Mesendoderm (in vitro differentiated cells): ENCODE data around the gene NRBF2.
"Not testable (repeated sequence)": the region's sequence is repeated elsewhere in the genome, so short reads cannot be mapped to it uniquely, and the experiment has no call there.

ENCODE experiments used
- DNase-seq: peaks from one replicate; pipeline ENCODE4 v3.0.0; 2013
- H2AK5ac ChIP-seq: 2 replicates; pipeline ENCODE4 v1.6.1; 2013; ENCODE audit warnings: low read length, inconsistent platforms
- H2BK120ac ChIP-seq: 2 replicates; pipeline ENCODE4 v1.6.1; 2013; ENCODE audit warnings: low read depth, mild to moderate bottlenecking, low read length, moderate library complexity, mixed read lengths
- H2BK15ac ChIP-seq: replicated peaks from 2 replicates; pipeline ENCODE4 v1.6.1; 2013; ENCODE audit warnings: low read depth, mild to moderate bottlenecking, moderate library complexity
- H2BK5ac ChIP-seq: 2 replicates; pipeline ENCODE4 v1.6.1; 2013; ENCODE audit warnings: low read length, inconsistent platforms
- H3K18ac ChIP-seq: 2 replicates; pipeline ENCODE4 v1.6.1; 2013; ENCODE audit warnings: mild to moderate bottlenecking, low read length, mixed read lengths
- H3K23ac ChIP-seq: one replicate; pipeline ENCODE4 v1.6.1; 2013; ENCODE audit warnings: low read length
- H3K27ac ChIP-seq: 2 replicates; pipeline ENCODE4 v1.5.1; 2013; ENCODE audit warnings: low read depth, mild to moderate bottlenecking, inconsistent platforms, low read length, moderate library complexity
- H3K27me3 ChIP-seq: 2 replicates; pipeline ENCODE4 v1.6.1; 2013; ENCODE audit warnings: low read length, control low read depth, mild to moderate bottlenecking, inconsistent platforms; ENCODE audit not compliant: insufficient read depth, poor library complexity
- H3K36me3 ChIP-seq: 2 replicates; pipeline ENCODE4 v1.6.1; 2013; ENCODE audit warnings: low read length, inconsistent platforms; ENCODE audit not compliant: control insufficient read depth, insufficient read depth
- H3K4ac ChIP-seq: one replicate; pipeline ENCODE4 v1.6.1; 2013; ENCODE audit warnings: low read depth, mild to moderate bottlenecking, low read length, moderate library complexity
- H3K4me1 ChIP-seq: 2 replicates; pipeline ENCODE4 v1.6.1; 2013; ENCODE audit warnings: low read depth, low read length, inconsistent platforms; ENCODE audit not compliant: control insufficient read depth
- H3K4me2 ChIP-seq: 2 replicates; pipeline ENCODE4 v1.6.1; 2013; ENCODE audit warnings: low read length
- H3K4me3 ChIP-seq: 2 replicates; pipeline ENCODE4 v1.5.1; 2013; ENCODE audit warnings: mild to moderate bottlenecking, low read length
- H3K56ac ChIP-seq: one replicate; pipeline ENCODE4 v1.6.1; 2013; ENCODE audit warnings: low read length
- H3K79me1 ChIP-seq: 2 replicates; pipeline ENCODE4 v1.6.1; 2013; ENCODE audit warnings: low read length, inconsistent platforms
- H3K79me2 ChIP-seq: 2 replicates; pipeline ENCODE4 v1.6.1; 2013; ENCODE audit warnings: mild to moderate bottlenecking, low read length; ENCODE audit not compliant: control insufficient read depth, insufficient read depth
- H3K9ac ChIP-seq: 2 replicates; pipeline ENCODE4 v1.6.1; 2013; ENCODE audit warnings: low read length, inconsistent platforms
- H4K5ac ChIP-seq: one replicate; pipeline ENCODE4 v1.6.1; 2013; ENCODE audit warnings: low read length
- H4K8ac ChIP-seq: one replicate; pipeline ENCODE4 v1.6.1; 2013; ENCODE audit warnings: low read depth, mild to moderate bottlenecking, control low read depth, low read length, moderate library complexity
- WGBS: extraction: QIAGEN DNeasy Blood & Tissue Kit; methylation state at CpG from one replicate; pipeline ENCODE4 v1.1.7; 2013; ENCODE audit warnings: low lambda C conversion rate, missing lambda C conversion rate; ENCODE audit not compliant: insufficient coverage; ENCODE audit errors: extremely low coverage; 5-methylcytosine and 5-hydroxymethylcytosine counted together

NRBF2 gene

DNA sequence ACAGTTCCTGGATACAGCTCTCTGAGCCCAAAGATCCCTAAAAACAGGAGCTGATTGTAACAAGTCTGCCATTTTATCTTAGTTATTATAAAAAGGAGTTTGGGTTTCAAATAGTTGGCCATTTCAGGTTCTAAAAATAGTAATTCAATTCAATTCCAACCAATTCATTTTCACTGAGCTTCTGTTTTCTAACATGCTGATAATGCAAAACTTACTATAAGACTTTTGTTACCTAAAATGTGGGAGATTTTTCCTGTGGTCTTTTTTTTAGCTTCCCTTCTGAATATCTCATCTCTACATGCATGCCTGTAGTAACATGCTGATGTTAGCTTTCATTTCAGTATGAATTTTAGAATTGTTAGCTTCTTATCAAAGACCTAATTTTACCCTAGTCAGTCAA is 13.4 kb downstream of the NRBF2 start:
- Histone ChIP-seq H3K18ac (no peak overlapping the region), H4K5ac (no peak overlapping the region), H3K9ac (no peak overlapping the region), H3K27me3 (no peaks in the 10 kb centered on the region), H4K8ac (no peak overlapping the region), H2BK15ac (no peak overlapping the region), H3K56ac (no peak overlapping the region), H3K36me3 (no peaks in the 10 kb centered on the region), H2BK5ac (no peak overlapping the region), H3K79me1 (peaks cover 1% of the 10 kb centered on the region), H3K4ac (no peak overlapping the region), H3K27ac (no peak overlapping the region), H3K4me3 (no peak overlapping the region), H2AK5ac (no peak overlapping the region), H3K4me1 (no peaks in the 10 kb centered on the region), H2BK120ac (no peak overlapping the region), H3K23ac (no peak overlapping the region), H3K79me2 (peaks cover 11% of the 10 kb centered on the region), H3K4me2 (no peak overlapping the region)
- DNase-seq, result no peak

GRCh38 chr10:63150745-63151144 is 17.6 kb downstream of the NRBF2 start:
- DNase-seq, result no peak
- H3K36me3 ChIP-seq, result peaks cover 1% of the 10 kb centered on the region

GRCh38 chr10:63153868-63154545 is 20.9 kb downstream of the NRBF2 start:
- not testable (repeated sequence) for DNase-seq, H3K9ac ChIP-seq, H3K56ac ChIP-seq, H3K4me3 ChIP-seq, H3K4me2 ChIP-seq, H2AK5ac ChIP-seq, H2BK120ac ChIP-seq, H3K79me2 ChIP-seq, H3K27me3 ChIP-seq, H3K4ac ChIP-seq, H2BK5ac ChIP-seq, H4K5ac ChIP-seq, H3K4me1 ChIP-seq, H3K23ac ChIP-seq, H3K36me3 ChIP-seq, H3K27ac ChIP-seq, H4K8ac ChIP-seq, H3K18ac ChIP-seq, H2BK15ac ChIP-seq, H3K79me1 ChIP-seq
- WGBS, result no CpG with 5 or more reads among the region's 9 CpGs

More at GRCh38 chr10:63150745-63151144, 17.6 kb downstream of the NRBF2 start:
- H3K23ac ChIP-seq, result no peak overlapping the region
- H2BK120ac ChIP-seq, result no peak overlapping the region
- H3K4me2 ChIP-seq, result no peak overlapping the region
- no peak overlapping the region for H3K27ac ChIP-seq
- no peak overlapping the region for H3K56ac ChIP-seq
- no CpG with 5 or more reads among the region's 4 CpGs for WGBS
- no peak overlapping the region for H2BK15ac ChIP-seq
- H3K4me1 ChIP-seq, result no peaks in the 10 kb centered on the region
- no peak overlapping the region for H3K4me3 ChIP-seq
- no peak overlapping the region for H4K5ac ChIP-seq
- no peak overlapping the region for H3K4ac ChIP-seq
- H3K79me1 ChIP-seq, result peaks cover 1% of the 10 kb centered on the region
- H3K9ac ChIP-seq, result no peak overlapping the region
- H3K27me3 ChIP-seq, result no peaks in the 10 kb centered on the region
- H2AK5ac ChIP-seq, result no peak overlapping the region
- H2BK5ac ChIP-seq, result no peak overlapping the region
- H3K79me2 ChIP-seq, result no peaks in the 10 kb centered on the region
- no peak overlapping the region for H4K8ac ChIP-seq
- H3K18ac ChIP-seq, result no peak overlapping the region

GRCh38 chr10:63154546-63155387 is 21.6 kb downstream of the NRBF2 start:
- no CpG with 5 or more reads among the region's 6 CpGs for WGBS

DNA sequence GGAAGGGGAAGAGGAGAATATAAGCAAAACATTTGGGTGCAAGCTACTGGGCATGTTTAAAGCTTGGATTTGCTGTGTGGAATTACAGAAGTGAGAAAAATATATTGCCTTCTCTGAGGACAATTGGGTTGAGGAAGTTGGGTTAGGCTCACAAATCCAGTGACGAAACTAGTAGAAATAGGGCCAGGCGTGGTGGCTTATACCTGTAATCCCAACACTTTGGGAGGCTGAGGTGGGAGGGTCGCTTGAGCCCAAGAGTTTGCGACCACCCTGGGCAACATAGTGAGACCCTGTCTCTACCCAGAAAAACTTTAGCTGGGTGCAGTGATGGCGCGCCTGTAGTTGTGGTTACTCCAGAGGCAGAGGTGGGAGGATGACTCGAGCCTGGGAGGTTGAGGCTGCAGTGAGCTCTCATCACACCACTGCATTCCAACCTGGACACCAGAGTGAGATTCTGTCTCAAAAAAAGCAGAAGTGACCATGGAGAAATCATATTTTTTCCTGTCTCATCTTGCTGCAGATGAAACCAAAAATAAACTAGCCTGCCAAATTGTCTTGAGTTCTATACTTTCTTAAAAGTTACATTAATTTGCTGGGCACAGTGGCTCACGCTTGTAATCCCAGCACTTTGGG is 22.4 kb downstream of the NRBF2 start:
- Histone ChIP-seq H4K5ac (no peak overlapping the region), H2BK15ac (no peak overlapping the region), H2AK5ac (no peak overlapping the region), H2BK120ac (no peak overlapping the region), H3K56ac (no peak overlapping the region), H3K36me3 (peaks cover 1% of the 10 kb centered on the region), H3K4ac (no peak overlapping the region), H3K18ac (no peak overlapping the region), H3K9ac (no peak overlapping the region), H3K79me2 (no peaks in the 10 kb centered on the region), H3K4me1 (no peaks in the 10 kb centered on the region), H3K4me2 (no peak overlapping the region), H3K23ac (no peak overlapping the region), H2BK5ac (no peak overlapping the region), H3K27me3 (no peaks in the 10 kb centered on the region), H4K8ac (no peak overlapping the region), H3K79me1 (no peaks in the 10 kb centered on the region), H3K27ac (no peak overlapping the region), H3K4me3 (no peak overlapping the region)
- DNase-seq, result no peak
- no CpG with 5 or more reads among the region's 8 CpGs for WGBS

More at GRCh38 chr10:63154546-63155387, 21.6 kb downstream of the NRBF2 start:
- no peak overlapping the region for H3K23ac ChIP-seq
- H3K18ac ChIP-seq, result no peak overlapping the region
- H3K79me1 ChIP-seq, result peaks cover 1% of the 10 kb centered on the region
- H3K4me1 ChIP-seq, result no peaks in the 10 kb centered on the region
- H2BK15ac ChIP-seq, result no peak overlapping the region
- H3K4me3 ChIP-seq, result no peak overlapping the region
- H4K8ac ChIP-seq, result no peak overlapping the region
- no peak overlapping the region for H3K4ac ChIP-seq
- H2AK5ac ChIP-seq, result no peak overlapping the region
- H3K79me2 ChIP-seq, result no peaks in the 10 kb centered on the region
- H3K27me3 ChIP-seq, result no peaks in the 10 kb centered on the region
- no peak overlapping the region for H3K9ac ChIP-seq
- H2BK120ac ChIP-seq, result no peak overlapping the region
- H4K5ac ChIP-seq, result no peak overlapping the region
- no peak overlapping the region for H2BK5ac ChIP-seq
- H3K56ac ChIP-seq, result no peak overlapping the region
- DNase-seq, result no peak
- no peak overlapping the region for H3K4me2 ChIP-seq
- peaks cover 1% of the 10 kb centered on the region for H3K36me3 ChIP-seq
- H3K27ac ChIP-seq, result no peak overlapping the region
